ENCODE data around the gene DCC.

DNA sequence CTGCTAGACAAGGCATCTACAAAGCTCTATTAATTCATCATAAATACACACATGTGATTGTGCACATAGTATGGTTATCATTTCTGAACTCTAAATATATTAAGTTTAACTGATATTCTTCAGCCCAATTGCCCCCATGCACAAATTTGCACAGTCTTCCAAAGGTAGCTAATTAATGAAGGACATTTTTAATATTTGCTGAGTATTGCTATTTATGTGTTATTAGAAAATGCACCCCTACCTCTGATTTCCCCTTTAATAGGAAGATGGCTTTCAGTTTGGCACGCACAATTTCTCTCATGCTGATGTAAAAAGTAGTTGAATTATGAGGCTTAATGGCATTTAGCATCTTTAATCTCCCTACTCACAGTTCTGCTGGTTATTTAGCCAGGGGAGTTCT, 242.1 kb downstream of the DCC start:
- TF ChIP-seq, protein P1, sequence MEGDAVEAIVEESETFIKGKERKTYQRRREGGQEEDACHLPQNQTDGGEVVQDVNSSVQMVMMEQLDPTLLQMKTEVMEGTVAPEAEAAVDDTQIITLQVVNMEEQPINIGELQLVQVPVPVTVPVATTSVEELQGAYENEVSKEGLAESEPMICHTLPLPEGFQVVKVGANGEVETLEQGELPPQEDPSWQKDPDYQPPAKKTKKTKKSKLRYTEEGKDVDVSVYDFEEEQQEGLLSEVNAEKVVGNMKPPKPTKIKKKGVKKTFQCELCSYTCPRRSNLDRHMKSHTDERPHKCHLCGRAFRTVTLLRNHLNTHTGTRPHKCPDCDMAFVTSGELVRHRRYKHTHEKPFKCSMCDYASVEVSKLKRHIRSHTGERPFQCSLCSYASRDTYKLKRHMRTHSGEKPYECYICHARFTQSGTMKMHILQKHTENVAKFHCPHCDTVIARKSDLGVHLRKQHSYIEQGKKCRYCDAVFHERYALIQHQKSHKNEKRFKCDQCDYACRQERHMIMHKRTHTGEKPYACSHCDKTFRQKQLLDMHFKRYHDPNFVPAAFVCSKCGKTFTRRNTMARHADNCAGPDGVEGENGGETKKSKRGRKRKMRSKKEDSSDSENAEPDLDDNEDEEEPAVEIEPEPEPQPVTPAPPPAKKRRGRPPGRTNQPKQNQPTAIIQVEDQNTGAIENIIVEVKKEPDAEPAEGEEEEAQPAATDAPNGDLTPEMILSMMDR (IDR thresholded peaks at IDR 0.05): no peak
- no peak for TF ChIP-seq POLR2A (IDR thresholded peaks at IDR 0.05)
